Naive thymus-derived CD8-positive, alpha-beta T cell (primary cell): Measurements from ENCODE around the gene GPR148. TPM values are rescaled to one million over a fixed set of nuclear protein-coding genes. Genes with fewer than 3 reads are reported as not detected.

Experiments used
- ATAC-seq, 2 donors: fragments of 150-1000 bp; cut with Tn5 transposase in 1 of 2; sonication (Bioruptor Pico), chemical (Tn5 transposase) in 1 of 2; 1 replicate in 1 of 2; 2 replicates in 1 of 2; pipeline ENCODE4 v1.10.0; 2021; ENCODE audit warnings: mild to moderate bottlenecking in 2 of 2, moderate library complexity in 2 of 2
- POLR2A ChIA-PET: fragments of 350-600 bp; sonication (Branson Sonifier 250); formaldehyde crosslinking; loops from one replicate; lab custom pipeline; 2021; ENCODE audit warnings: antibody characterized with exemption; lab: Charles Lee
- DNase-seq, 10 donors: peaks; one replicate each; pipeline versions ENCODE4 v3.0.0 to v3.0.0-alpha.2; 2020 to 2022
- H3K27ac Mint-ChIP-seq, 10 donors: one replicate each; pipeline ENCODE4 v1.8.0; 2020 to 2022; ENCODE audit warnings: mild to moderate bottlenecking in 10 of 10, mixed read lengths in 10 of 10, moderate library complexity in 4 of 10, inconsistent platforms in 1 of 10
- H3K27me3 Mint-ChIP-seq, 5 donors: one replicate each; pipeline ENCODE4 v1.8.0; 2021 to 2022; ENCODE audit warnings: mixed read lengths in 5 of 5
- H3K36me3 Mint-ChIP-seq, 3 donors: one replicate each; pipeline ENCODE4 v1.8.0; 2020 to 2022; ENCODE audit warnings: mixed read lengths in 3 of 3, mild to moderate bottlenecking in 2 of 3, inconsistent platforms in 1 of 3
- H3K4me1 Mint-ChIP-seq, 4 donors: one replicate each; pipeline ENCODE4 v1.8.0; 2021 to 2022; ENCODE audit warnings: mixed read lengths in 4 of 4
- H3K4me3 Mint-ChIP-seq, 10 donors: one replicate each; pipeline ENCODE4 v1.8.0; 2020 to 2022; ENCODE audit warnings: mild to moderate bottlenecking in 10 of 10, mixed read lengths in 10 of 10, moderate library complexity in 6 of 10, inconsistent platforms in 1 of 10
- H3K9me3 Mint-ChIP-seq, 9 donors: one replicate each; pipeline ENCODE4 v1.8.0; 2020 to 2022; ENCODE audit warnings: mixed read lengths in 9 of 9, mild to moderate bottlenecking in 3 of 9, inconsistent platforms in 1 of 9, moderate library complexity in 1 of 9
- polyA plus RNA-seq, 3 donors: library from polyadenylated mRNA; unstranded; fragments of 300-500 nt; fragmentation: Illumina TruSeq; gene quantifications; one replicate each; pipeline ENCODE4 v1.2.3, GENCODE V29; 2021
- total RNA-seq, 8 experiments: library from RNA in 2 of 8; stranded (reverse) in 2 of 8; gene quantifications; one replicate each; pipeline ENCODE4 v1.2.3 and lab custom pipeline; 2021 to 2026

GPR148 gene
- total and polyA plus RNA-seq, 5 experiments from 2014 or later: not detected

- peaks cover 30 to 62% (median 51%) of the 10 kb centered on the region in 5 donors for H3K27me3 Mint-ChIP-seq
- POLR2A ChIA-PET: no interaction called here
- peak in 1 of 2 donors; percentile 14 for ATAC-seq
These were observed 26.6 kb downstream of the GPR148 start, which contains the start of gene AMER3 for GRCh38 chr2:130755256-130756052. TSS of gene AMER3 (plus strand) at chr2:130755540. CDS start at chr2:130762073, 6,533 bp downstream.

GRCh38 chr2:130756053-130756873 lies 27.4 kb downstream of the GPR148 start:
- ATAC-seq: peak; percentile 72 to 80
- H3K36me3 Mint-ChIP-seq: peaks cover 0 to 5% (median 4%) of the 10 kb centered on the region in 3 donors
- H3K27ac Mint-ChIP-seq: no peak overlapping the region
- H3K9me3 Mint-ChIP-seq: peaks cover 0 to 2% (median 0%) of the 10 kb centered on the region in 9 donors
- H3K27me3 Mint-ChIP-seq: peaks cover 34 to 71% (median 55%) of the 10 kb centered on the region in 5 donors
- POLR2A ChIA-PET: no interaction called here
- H3K4me3 Mint-ChIP-seq: peak overlapping the region in 9 of 10 donors; percentile 30 to 71 (median 62)
- DNase-seq: peak in 1 of 10 donors; percentile 8
- H3K4me1 Mint-ChIP-seq: peaks cover 1 to 19% (median 8%) of the 10 kb centered on the region in 4 donors

More at GRCh38 chr2:130755256-130756052, 26.6 kb downstream of the GPR148 start, which contains the start of gene AMER3:
- Mint-ChIP-seq H3K4me3 (peak within 1 kb of the TSS; percentile 16 to 80 (median 52)), H3K9me3 (peaks cover 0 to 2% (median 0%) of the 10 kb centered on the region in 9 donors), H3K4me1 (peaks cover 1 to 19% (median 8%) of the 10 kb centered on the region in 4 donors), H3K27ac (no peak within 1 kb of the TSS), H3K36me3 (peaks cover 0 to 5% (median 4%) of the 10 kb centered on the region in 3 donors)
- no peak for DNase-seq

- POLR2A ChIA-PET: no interaction called here
- no peak overlapping the region for H3K27ac Mint-ChIP-seq
- peak overlapping the region in 8 of 10 donors; percentile 31 to 71 (median 64) for H3K4me3 Mint-ChIP-seq
- peaks cover 0 to 2% (median 0%) of the 10 kb centered on the region in 9 donors for H3K9me3 Mint-ChIP-seq
- peaks cover 0 to 5% (median 4%) of the 10 kb centered on the region in 3 donors for H3K36me3 Mint-ChIP-seq
- ATAC-seq (no peak), DNase-seq (no peak)
- peaks cover 4 to 19% (median 8%) of the 10 kb centered on the region in 4 donors for H3K4me1 Mint-ChIP-seq
- H3K27me3 Mint-ChIP-seq: peaks cover 34 to 79% (median 54%) of the 10 kb centered on the region in 5 donors
These were observed 28.2 kb downstream of the GPR148 start for GRCh38 chr2:130756874-130757668.

GRCh38 chr2:130759906-130760753 lies 31.3 kb downstream of the GPR148 start:
- peaks cover 0 to 13% (median 7%) of the 10 kb centered on the region in 4 donors for H3K4me1 Mint-ChIP-seq
- peaks cover 20 to 53% (median 36%) of the 10 kb centered on the region in 5 donors for H3K27me3 Mint-ChIP-seq
- H3K9me3 Mint-ChIP-seq: peaks cover 0 to 2% (median 0%) of the 10 kb centered on the region in 9 donors
- H3K4me3 Mint-ChIP-seq: no peak overlapping the region
- POLR2A ChIA-PET: no interaction called here
- peaks cover 0 to 5% (median 0%) of the 10 kb centered on the region in 3 donors for H3K36me3 Mint-ChIP-seq
- no peak for DNase-seq
- no peak for ATAC-seq
- H3K27ac Mint-ChIP-seq: no peak overlapping the region

GRCh38 chr2:130760754-130761751 lies 32.2 kb downstream of the GPR148 start:
- Mint-ChIP-seq H3K27me3 (peaks cover 18 to 45% (median 33%) of the 10 kb centered on the region in 5 donors), H3K4me1 (peaks cover 0 to 6% (median 4%) of the 10 kb centered on the region in 4 donors), H3K4me3 (peak overlapping the region in 1 of 10 donors; percentile 29), H3K9me3 (peaks cover 0 to 2% (median 0%) of the 10 kb centered on the region in 9 donors), H3K36me3 (peaks cover 0 to 5% (median 0%) of the 10 kb centered on the region in 3 donors), H3K27ac (peak overlapping the region in 1 of 10 donors; percentile 81)
- DNase-seq (no peak), ATAC-seq (no peak)
- POLR2A ChIA-PET: no interaction called here

- POLR2A ChIA-PET: no interaction called here
- Mint-ChIP-seq H3K4me1 (peaks cover 0 to 3% (median 0%) of the 10 kb centered on the region in 4 donors), H3K9me3 (peaks cover 0 to 2% (median 0%) of the 10 kb centered on the region in 9 donors), H3K4me3 (no peak overlapping the region), H3K27me3 (peaks cover 13 to 46% (median 28%) of the 10 kb centered on the region in 5 donors), H3K36me3 (peaks cover 0 to 5% (median 0%) of the 10 kb centered on the region in 3 donors), H3K27ac (no peak overlapping the region)
- no peak for ATAC-seq
- no peak for DNase-seq
These were observed 33.4 kb downstream of the GPR148 start for GRCh38 chr2:130762031-130762909.

GRCh38 chr2:130762910-130763385 lies 34.1 kb downstream of the GPR148 start:
- H3K27me3 Mint-ChIP-seq: peaks cover 8 to 44% (median 26%) of the 10 kb centered on the region in 5 donors

GRCh38 chr2:130763405-130763804 lies 34.5 kb downstream of the GPR148 start:
- DNase-seq: no peak
- peaks cover 8 to 44% (median 24%) of the 10 kb centered on the region in 5 donors for H3K27me3 Mint-ChIP-seq
- no peak overlapping the region for H3K4me3 Mint-ChIP-seq
- H3K9me3 Mint-ChIP-seq: no peaks in the 10 kb centered on the region
- no peak overlapping the region for H3K27ac Mint-ChIP-seq
- H3K36me3 Mint-ChIP-seq: no peaks in the 10 kb centered on the region
- ATAC-seq: no peak
- POLR2A ChIA-PET: no interaction called here
- H3K4me1 Mint-ChIP-seq: peaks cover 0 to 3% (median 0%) of the 10 kb centered on the region in 4 donors

More at GRCh38 chr2:130762910-130763385, 34.1 kb downstream of the GPR148 start:
- POLR2A ChIA-PET: no interaction called here
- Mint-ChIP-seq H3K4me3 (no peak overlapping the region), H3K27ac (no peak overlapping the region), H3K9me3 (peaks cover 0 to 2% (median 0%) of the 10 kb centered on the region in 9 donors), H3K4me1 (peaks cover 0 to 3% (median 0%) of the 10 kb centered on the region in 4 donors), H3K36me3 (no peaks in the 10 kb centered on the region)
- no peak for DNase-seq
- ATAC-seq: no peak

GRCh38 chr2:130764035-130764820 lies 35.4 kb downstream of the GPR148 start:
- no peak overlapping the region for H3K4me3 Mint-ChIP-seq
- peaks cover 9 to 47% (median 26%) of the 10 kb centered on the region in 5 donors for H3K27me3 Mint-ChIP-seq
- H3K36me3 Mint-ChIP-seq: no peaks in the 10 kb centered on the region

More at GRCh38 chr2:130764035-130764820, 35.4 kb downstream of the GPR148 start:
- no peaks in the 10 kb centered on the region for H3K9me3 Mint-ChIP-seq
- H3K4me1 Mint-ChIP-seq: peaks cover 0 to 3% (median 0%) of the 10 kb centered on the region in 4 donors
- DNase-seq: no peak
- H3K27ac Mint-ChIP-seq: peak overlapping the region in 1 of 10 donors; percentile 13
- ATAC-seq: no peak
- POLR2A ChIA-PET: no interaction called here
